Mammary epithelial cell (primary cell): ENCODE data around the gene CSMD2.

Experiments
- EZH2 ChIP-seq: IDR thresholded peaks from 2 replicates; pipeline ENCODE4 v1.6.1; 2012; ENCODE audit warnings: low read length, inconsistent platforms, borderline replicate concordance
- TF ChIP-seq, protein P1 (sequence below), 2 donors: IDR thresholded peaks in 1 of 2; conservative IDR thresholded peaks in 1 of 2; 2 replicates each; pipeline ENCODE4 v1.5.1; 2011 to 2012; ENCODE audit warnings: inconsistent platforms in 2 of 2, low read length in 2 of 2, mild to moderate bottlenecking in 2 of 2, control low read depth in 1 of 2, low read depth in 1 of 2; ENCODE audit not compliant: insufficient read depth in 1 of 2; ENCODE audit errors: extremely low read depth in 1 of 2

- TF ChIP-seq, protein P1, sequence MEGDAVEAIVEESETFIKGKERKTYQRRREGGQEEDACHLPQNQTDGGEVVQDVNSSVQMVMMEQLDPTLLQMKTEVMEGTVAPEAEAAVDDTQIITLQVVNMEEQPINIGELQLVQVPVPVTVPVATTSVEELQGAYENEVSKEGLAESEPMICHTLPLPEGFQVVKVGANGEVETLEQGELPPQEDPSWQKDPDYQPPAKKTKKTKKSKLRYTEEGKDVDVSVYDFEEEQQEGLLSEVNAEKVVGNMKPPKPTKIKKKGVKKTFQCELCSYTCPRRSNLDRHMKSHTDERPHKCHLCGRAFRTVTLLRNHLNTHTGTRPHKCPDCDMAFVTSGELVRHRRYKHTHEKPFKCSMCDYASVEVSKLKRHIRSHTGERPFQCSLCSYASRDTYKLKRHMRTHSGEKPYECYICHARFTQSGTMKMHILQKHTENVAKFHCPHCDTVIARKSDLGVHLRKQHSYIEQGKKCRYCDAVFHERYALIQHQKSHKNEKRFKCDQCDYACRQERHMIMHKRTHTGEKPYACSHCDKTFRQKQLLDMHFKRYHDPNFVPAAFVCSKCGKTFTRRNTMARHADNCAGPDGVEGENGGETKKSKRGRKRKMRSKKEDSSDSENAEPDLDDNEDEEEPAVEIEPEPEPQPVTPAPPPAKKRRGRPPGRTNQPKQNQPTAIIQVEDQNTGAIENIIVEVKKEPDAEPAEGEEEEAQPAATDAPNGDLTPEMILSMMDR (conservative IDR thresholded peaks at IDR 0.05 in 1 of 2, IDR thresholded peaks at IDR 0.05 in 1 of 2; ENCODE audit: extremely low read depth in 1 of 2, insufficient read depth in 1 of 2, low read depth in 1 of 2, low read length in 2 of 2), result no peak
- no peak for TF ChIP-seq EZH2
Observed at GRCh38 chr1:33560680-33561079, 604.4 kb downstream of the CSMD2 start.
